Rectal smooth muscle tissue (tissue), 1 donor: ENCODE measurements around the gene TGFB2.

Source experiments
- H3K27ac ChIP-seq: one replicate; pipeline ENCODE4 v1.7.0; 2013; ENCODE audit warnings: low read depth, low read length, inconsistent platforms
- H3K27me3 ChIP-seq: one replicate; pipeline ENCODE4 v1.7.0; 2013; ENCODE audit warnings: low read length; ENCODE audit not compliant: control insufficient read depth, insufficient read depth
- H3K36me3 ChIP-seq: one replicate; pipeline ENCODE4 v1.7.0; 2013; ENCODE audit warnings: low read length; ENCODE audit not compliant: control insufficient read depth, insufficient read depth
- H3K4me1 ChIP-seq: one replicate; pipeline ENCODE4 v1.7.0; 2013; ENCODE audit warnings: low read length; ENCODE audit not compliant: control insufficient read depth, insufficient read depth
- H3K4me3 ChIP-seq: one replicate; pipeline ENCODE4 v1.7.0; 2013; ENCODE audit warnings: low read length
- H3K9ac ChIP-seq: one replicate; pipeline ENCODE4 v1.7.0; 2013; ENCODE audit warnings: low read length

Gene TGFB2

DNA sequence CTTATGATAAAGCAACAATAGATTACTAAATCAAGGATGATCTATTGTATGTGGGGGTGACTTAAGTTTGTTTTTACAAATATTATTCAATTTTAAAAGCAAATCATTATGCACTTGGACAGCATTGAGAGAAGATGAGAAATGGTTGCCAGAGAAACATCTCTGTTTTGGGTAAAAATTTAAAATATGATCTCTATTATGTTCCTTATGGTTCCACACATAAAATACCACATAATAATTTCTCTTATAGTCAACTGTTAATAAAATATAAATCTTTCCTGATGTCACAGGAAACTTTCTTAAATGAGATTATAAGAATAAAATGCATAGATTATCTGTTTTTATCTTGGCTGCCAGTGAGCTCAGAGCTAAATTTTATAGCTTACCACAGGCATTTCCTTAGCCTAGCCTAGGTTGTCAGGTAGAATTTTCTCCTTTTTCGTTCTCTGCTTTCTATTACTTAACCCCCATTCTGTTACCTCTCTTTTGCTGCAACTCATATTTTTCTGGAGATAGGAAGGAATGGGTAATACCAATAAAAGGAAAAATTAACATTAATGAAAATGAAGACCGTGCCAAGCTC lies 109.7 kb downstream of the TGFB2 start:
- H3K9ac ChIP-seq, result no peak overlapping the region
- H3K4me1 ChIP-seq, result peaks cover 9% of the 10 kb centered on the region
- no peaks in the 10 kb centered on the region for H3K36me3 ChIP-seq
- H3K27me3 ChIP-seq, result no peaks in the 10 kb centered on the region
- no peak overlapping the region for H3K4me3 ChIP-seq
- no peak overlapping the region for H3K27ac ChIP-seq

- Histone ChIP-seq H3K4me1 (peaks cover 20% of the 10 kb centered on the region), H3K9ac (no peak overlapping the region), H3K4me3 (no peak overlapping the region), H3K27ac (no peak overlapping the region), H3K36me3 (no peaks in the 10 kb centered on the region), H3K27me3 (no peaks in the 10 kb centered on the region)
Observed at GRCh38 chr1:218456444-218456843, 111.3 kb downstream of the TGFB2 start.

DNA sequence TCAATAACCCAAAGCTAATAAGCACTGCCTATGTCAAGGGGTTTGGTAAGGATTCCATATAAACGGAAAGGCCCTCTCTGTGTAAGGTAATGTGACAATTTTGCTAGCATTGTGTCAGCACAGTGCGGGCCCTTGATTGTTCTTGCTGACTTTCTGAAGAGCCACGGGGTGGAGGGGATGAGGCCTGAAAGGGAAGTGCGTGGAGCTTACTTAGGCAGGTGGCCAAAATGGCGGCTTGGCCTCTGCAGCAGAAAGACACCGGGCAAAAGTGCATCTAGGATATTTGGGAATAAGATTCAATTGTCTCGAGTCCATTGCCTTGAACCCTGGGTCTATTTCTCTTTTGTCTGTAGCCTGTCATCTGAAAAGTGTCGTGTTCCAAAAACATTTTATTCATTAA lies 114.3 kb downstream of the TGFB2 start:
- Histone ChIP-seq H3K4me3 (no peak overlapping the region), H3K4me1 (peaks cover 32% of the 10 kb centered on the region), H3K27me3 (no peaks in the 10 kb centered on the region), H3K9ac (no peak overlapping the region), H3K27ac (peak overlapping the region; percentile 82), H3K36me3 (no peaks in the 10 kb centered on the region)

DNA sequence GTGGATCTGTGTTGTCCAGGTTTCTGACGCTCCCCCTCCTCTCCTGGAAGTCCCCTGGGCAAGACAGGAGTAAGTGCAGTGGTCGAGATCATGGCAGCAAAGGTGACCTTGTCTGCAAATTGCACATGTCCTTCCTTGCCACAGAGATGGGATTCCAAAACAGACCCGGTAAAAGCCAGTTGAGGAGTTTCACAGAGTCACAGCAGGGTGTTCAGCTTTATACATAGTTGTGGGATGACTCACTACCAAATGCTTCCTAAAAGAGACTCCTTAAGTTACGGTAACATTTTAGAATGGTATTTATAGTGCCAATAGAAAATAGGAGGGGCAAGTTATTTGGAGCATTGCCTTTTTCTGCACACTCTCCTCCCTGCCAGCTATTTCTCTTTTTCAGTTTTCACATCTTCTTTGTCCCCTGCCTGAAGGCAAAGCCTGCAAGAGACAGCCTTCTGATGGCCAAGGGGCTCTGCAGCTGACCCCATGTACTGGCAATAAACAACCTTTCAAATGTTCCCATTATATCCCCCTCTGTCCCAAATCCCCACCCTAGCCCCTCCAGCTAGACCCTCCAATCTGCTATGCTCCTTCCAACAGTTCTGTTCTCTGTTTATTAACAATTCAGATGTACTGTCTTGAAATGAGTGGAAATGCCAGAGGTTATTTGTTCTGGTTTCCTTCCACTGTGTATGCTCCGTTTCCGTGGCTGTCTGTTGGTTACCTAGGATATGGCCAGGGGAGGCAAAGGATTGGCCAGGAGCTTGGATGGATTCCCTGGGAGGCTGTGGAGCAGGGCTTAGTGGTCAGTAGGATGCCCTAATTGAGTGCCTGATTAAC lies 115.0 kb downstream of the TGFB2 start:
- Histone ChIP-seq H3K9ac (no peak overlapping the region), H3K27me3 (no peaks in the 10 kb centered on the region), H3K4me1 (peaks cover 32% of the 10 kb centered on the region), H3K4me3 (peak overlapping the region; percentile 32), H3K36me3 (no peaks in the 10 kb centered on the region), H3K27ac (peak overlapping the region; percentile 82)

DNA sequence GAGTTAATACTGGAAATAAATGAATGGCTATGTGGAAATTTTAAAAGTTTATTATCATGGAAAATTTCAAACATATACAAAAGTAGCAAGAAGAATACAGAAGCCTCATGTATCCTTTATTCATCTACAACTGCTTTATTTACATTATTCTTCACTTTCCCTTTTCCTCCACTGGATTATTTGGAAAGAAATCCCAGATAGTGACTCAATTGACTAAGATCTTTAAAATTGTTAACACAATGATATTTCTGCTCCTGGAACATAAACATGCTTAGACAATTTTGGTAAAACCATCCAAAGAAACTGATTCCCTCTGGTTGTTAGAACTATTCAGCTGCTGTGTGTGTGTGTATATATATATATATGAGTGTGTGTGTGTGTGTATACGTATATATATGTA lies 116.2 kb downstream of the TGFB2 start:
- no peak overlapping the region for H3K4me3 ChIP-seq
- no peaks in the 10 kb centered on the region for H3K27me3 ChIP-seq
- no peak overlapping the region for H3K27ac ChIP-seq
- H3K9ac ChIP-seq, result no peak overlapping the region
- peaks cover 32% of the 10 kb centered on the region for H3K4me1 ChIP-seq
- H3K36me3 ChIP-seq, result no peaks in the 10 kb centered on the region

- H3K36me3 ChIP-seq, result no peaks in the 10 kb centered on the region
- H3K27me3 ChIP-seq, result no peaks in the 10 kb centered on the region
- no peak overlapping the region for H3K4me3 ChIP-seq
- no peak overlapping the region for H3K9ac ChIP-seq
- peaks cover 32% of the 10 kb centered on the region for H3K4me1 ChIP-seq
- H3K27ac ChIP-seq, result peak overlapping the region; percentile 32
Observed at GRCh38 chr1:218462116-218462515, 117.0 kb downstream of the TGFB2 start.

DNA sequence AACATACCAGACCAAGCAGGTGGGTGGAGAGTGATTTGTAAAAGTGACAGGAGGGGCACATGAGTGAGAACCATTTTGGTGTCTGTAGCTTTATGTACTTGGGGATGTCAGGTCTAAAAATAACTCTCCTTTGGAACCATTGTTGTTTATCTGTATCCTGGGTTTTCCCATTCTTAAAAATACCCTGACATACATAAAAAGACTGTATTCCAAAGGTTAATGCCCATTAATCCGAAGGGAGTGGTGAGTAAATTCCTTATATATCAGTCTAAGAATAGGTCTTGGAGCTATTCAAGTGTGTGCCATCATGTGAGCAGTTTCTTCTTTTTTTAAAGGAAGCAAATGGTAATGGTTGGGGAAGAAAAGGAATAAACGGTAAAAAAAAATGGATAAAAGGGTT lies 117.5 kb downstream of the TGFB2 start:
- Histone ChIP-seq H3K9ac (no peak overlapping the region), H3K27ac (peak overlapping the region; percentile 32), H3K4me1 (peaks cover 32% of the 10 kb centered on the region)

DNA sequence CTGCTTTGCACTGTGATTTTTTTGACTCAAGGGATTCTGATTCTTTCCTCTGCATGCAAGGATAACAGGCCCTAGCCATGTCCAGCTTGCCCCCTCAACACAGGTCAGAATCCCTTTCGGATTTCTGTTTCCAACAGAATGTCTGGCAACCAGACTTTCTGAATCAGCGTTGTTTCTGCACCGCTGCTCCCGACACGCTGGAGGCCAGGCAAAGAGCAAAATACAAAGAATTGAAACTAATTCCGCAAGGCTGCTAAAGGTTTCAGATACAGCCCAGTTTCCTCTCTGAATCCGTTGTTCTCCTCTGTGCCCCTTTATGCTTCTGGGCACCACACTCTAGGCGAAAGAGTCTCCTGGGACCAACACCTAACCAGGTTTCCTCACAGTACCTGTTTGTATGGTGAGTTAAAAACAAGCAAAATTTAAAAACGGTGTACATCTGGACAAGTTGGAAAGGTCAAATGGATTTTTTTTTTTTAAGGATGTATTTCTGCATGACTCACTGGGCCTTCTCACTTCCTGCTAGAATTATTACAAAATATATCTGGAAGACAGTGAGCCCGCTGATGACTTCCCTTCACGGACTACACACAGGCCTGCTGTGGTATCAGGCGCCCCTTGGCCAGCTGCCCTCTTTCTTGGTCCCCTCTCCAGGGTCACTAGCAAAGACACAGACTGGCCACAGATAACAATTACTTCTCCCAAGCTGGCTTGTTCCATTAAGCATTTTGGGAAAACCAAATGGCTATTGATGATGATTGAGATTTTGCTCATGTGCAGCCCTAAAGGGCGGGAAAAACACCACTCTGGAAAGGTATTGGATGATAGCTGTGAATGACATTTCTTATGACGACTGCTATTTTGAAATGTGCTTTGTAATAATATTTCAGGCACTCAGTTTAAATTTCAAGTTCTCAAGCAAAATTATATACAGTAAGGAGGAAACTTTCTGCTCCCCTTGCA lies 118.3 kb downstream of the TGFB2 start:
- H3K4me1 ChIP-seq, result peaks cover 32% of the 10 kb centered on the region
- H3K27me3 ChIP-seq, result no peaks in the 10 kb centered on the region
- no peak overlapping the region for H3K4me3 ChIP-seq
- H3K9ac ChIP-seq, result no peak overlapping the region
- H3K27ac ChIP-seq, result peak overlapping the region; percentile 72
- no peaks in the 10 kb centered on the region for H3K36me3 ChIP-seq

More for the DNA sequence above, 117.5 kb downstream of the TGFB2 start:
- Histone ChIP-seq H3K4me3 (no peak overlapping the region), H3K27me3 (no peaks in the 10 kb centered on the region), H3K36me3 (no peaks in the 10 kb centered on the region)

DNA sequence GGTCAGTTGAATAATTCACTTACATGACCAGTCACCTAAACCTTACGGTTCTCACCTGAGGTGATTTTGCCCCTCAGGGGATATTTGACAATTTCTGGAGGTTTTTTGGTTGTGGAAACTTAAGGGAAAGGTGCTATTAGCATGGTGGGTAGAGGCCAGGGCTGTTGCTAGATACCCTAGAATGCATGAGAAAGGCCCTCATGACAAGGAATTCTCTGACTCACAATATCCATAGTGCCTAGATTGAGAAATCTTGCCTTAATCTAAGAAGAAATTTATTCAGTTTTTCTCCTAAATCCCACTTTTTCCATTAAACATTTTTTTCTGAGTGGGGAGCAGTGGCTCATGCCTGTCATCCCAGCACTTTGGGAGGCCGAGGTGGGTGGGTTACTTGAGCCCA lies 119.7 kb downstream of the TGFB2 start:
- H3K27ac ChIP-seq, result no peak overlapping the region
- no peak overlapping the region for H3K9ac ChIP-seq
- H3K4me1 ChIP-seq, result peaks cover 22% of the 10 kb centered on the region
- H3K27me3 ChIP-seq, result no peaks in the 10 kb centered on the region
- no peak overlapping the region for H3K4me3 ChIP-seq
- H3K36me3 ChIP-seq, result no peaks in the 10 kb centered on the region

GRCh38 chr1:218466341-218467010 lies 121.3 kb downstream of the TGFB2 start:
- H3K4me1 ChIP-seq, result peaks cover 12% of the 10 kb centered on the region
- no peak overlapping the region for H3K9ac ChIP-seq
- no peaks in the 10 kb centered on the region for H3K36me3 ChIP-seq
- H3K27me3 ChIP-seq, result no peaks in the 10 kb centered on the region
- H3K27ac ChIP-seq, result no peak overlapping the region
- no peak overlapping the region for H3K4me3 ChIP-seq

GRCh38 chr1:218467101-218468072 lies 122.3 kb downstream of the TGFB2 start:
- Histone ChIP-seq H3K4me3 (no peak overlapping the region), H3K27me3 (no peaks in the 10 kb centered on the region), H3K9ac (no peak overlapping the region), H3K4me1 (peaks cover 6% of the 10 kb centered on the region), H3K36me3 (no peaks in the 10 kb centered on the region), H3K27ac (no peak overlapping the region)
